HFF-Myc (cell line): ENCODE results near the gene ARID2.

Source experiments
- DNase-seq: peaks from one replicate; pipeline ENCODE4 v3.0.0-alpha.2; 2011; ENCODE audit warnings: low read depth; ENCODE audit errors: extremely low read depth
- H3K4me3 ChIP-seq: replicated peaks from 2 replicates; pipeline ENCODE4 v1.5.1; 2011; ENCODE audit warnings: low read depth, mild to moderate bottlenecking, control low read depth, low read length
- CTCF ChIP-seq: IDR thresholded peaks from 2 replicates; pipeline ENCODE4 v1.5.1; 2012; ENCODE audit warnings: mild to moderate bottlenecking, low read depth, low read length, control low read depth; ENCODE audit errors: missing control alignments

The ARID2 gene

DNA sequence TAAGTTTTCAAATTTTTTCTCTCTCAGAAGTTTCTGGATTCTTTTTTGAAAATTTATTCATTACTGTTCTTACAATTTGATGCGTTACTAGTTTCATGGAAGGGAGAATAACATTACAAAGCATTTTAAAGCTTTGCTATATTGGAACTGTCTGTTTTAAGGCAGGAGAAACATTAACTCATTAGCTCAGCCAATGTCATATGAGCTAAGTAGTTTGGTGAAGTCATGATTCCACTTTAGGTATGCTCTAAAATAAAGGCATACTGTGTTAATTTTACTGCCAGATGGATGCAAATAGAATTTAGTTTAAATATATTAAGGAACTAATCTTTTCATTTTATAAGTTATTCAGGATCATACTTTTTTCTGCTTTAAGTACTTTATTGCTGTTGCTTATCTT is 46.0 kb downstream of the ARID2 start:
- TF ChIP-seq CTCF: no peak
- no peak for DNase-seq
- H3K4me3 ChIP-seq: no peak overlapping the region

DNA sequence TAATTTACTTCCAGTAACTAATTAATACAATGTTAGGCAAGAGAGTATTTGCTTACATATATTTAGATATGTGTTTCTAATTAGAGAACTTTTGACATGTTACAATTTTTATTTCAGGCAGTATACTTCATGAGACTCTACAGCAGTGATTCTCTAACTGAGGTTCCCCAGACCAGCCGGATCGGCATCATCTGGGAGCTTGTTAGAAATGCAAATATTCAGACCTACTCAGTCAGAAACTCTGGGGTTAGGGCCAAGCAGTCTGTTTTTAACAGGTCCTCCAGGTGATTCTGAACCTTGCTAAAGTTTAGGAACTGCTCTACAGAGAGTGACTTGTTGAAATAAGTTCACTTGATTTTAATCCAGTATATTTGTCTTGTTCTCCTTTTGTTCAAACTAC is 46.5 kb downstream of the ARID2 start:
- DNase-seq: no peak
- TF ChIP-seq CTCF: no peak
- no peak overlapping the region for H3K4me3 ChIP-seq

- DNase-seq: no peak
- TF ChIP-seq CTCF: no peak
Measured at GRCh38 chr12:45779936-45780335, 50.4 kb downstream of the ARID2 start.

GRCh38 chr12:45781080-45781479 is 51.6 kb downstream of the ARID2 start:
- no peak for TF ChIP-seq CTCF
- H3K4me3 ChIP-seq: no peak overlapping the region
- no peak for DNase-seq

More at GRCh38 chr12:45779936-45780335, 50.4 kb downstream of the ARID2 start:
- no peak overlapping the region for H3K4me3 ChIP-seq

DNA sequence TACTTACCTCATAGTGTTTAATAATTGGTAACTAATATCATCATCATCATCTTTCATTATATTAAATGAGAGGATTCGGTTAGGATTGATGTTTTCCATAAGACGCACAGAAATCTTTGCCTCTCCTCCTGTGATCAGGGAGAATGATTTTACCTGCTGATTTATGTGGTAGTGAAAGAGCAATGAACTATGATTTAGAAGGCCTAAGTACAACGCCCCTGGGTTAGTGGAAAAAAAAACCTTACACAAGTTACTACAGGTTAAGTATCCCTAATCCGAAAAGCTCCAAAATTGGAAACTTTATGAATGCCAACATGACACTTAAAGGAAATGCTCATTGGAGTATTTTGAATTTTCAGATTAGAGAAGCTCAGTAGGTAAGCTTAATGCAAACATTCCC is 55.8 kb downstream of the ARID2 start:
- no peak for TF ChIP-seq CTCF
- no peak overlapping the region for H3K4me3 ChIP-seq
- no peak for DNase-seq

- H3K4me3 ChIP-seq: no peak overlapping the region
- TF ChIP-seq CTCF: no peak
- no peak for DNase-seq
Measured at GRCh38 chr12:45789025-45789424, 59.5 kb downstream of the ARID2 start.

DNA sequence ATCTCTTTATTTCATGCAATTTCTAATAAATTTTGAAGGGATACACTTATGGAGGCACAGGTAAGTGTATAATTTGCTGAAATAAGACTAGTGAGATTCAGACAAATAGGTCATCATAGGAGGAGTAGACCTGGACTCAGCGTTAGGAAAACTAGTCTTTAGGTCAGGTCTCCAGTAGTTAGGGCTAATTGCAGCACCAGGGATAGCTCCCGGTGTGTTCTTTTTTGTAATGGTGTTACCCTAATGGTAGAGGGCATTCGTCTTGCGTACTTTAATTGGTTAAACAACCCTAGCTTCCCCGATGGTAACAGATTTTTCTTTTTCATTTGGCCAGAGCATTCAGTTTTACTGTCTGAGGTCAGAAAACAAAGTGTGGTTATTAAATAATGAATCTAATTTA is 64.9 kb downstream of the ARID2 start:
- no peak for DNase-seq
- no peak overlapping the region for H3K4me3 ChIP-seq
- no peak for TF ChIP-seq CTCF
